ENCODE results near the gene PHF21A.

DNA sequence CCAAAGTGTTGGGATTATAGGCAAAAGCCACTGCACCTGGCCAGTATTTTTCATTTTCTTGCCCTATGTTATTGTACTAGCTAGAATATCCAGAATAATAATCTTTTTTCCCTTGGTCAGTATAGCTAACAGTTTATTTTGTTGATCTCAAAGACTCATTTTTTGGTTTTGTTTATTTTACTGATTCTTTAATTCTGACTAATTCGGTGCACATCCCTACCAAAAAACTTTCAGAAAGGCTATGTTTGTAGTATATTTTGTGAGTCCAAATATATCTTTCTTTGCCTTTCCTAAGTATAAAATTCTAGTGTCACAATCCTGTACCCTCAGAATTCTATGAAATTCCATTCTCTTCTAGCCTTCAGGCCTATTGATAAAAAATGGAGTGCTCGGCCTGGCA, 84.3 kb downstream of the PHF21A start:
- TF ChIP-seq POLR2A (IDR thresholded peaks at IDR 0.05) = no peak
- TF ChIP-seq, protein P1, sequence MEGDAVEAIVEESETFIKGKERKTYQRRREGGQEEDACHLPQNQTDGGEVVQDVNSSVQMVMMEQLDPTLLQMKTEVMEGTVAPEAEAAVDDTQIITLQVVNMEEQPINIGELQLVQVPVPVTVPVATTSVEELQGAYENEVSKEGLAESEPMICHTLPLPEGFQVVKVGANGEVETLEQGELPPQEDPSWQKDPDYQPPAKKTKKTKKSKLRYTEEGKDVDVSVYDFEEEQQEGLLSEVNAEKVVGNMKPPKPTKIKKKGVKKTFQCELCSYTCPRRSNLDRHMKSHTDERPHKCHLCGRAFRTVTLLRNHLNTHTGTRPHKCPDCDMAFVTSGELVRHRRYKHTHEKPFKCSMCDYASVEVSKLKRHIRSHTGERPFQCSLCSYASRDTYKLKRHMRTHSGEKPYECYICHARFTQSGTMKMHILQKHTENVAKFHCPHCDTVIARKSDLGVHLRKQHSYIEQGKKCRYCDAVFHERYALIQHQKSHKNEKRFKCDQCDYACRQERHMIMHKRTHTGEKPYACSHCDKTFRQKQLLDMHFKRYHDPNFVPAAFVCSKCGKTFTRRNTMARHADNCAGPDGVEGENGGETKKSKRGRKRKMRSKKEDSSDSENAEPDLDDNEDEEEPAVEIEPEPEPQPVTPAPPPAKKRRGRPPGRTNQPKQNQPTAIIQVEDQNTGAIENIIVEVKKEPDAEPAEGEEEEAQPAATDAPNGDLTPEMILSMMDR (IDR thresholded peaks at IDR 0.05) = no peak
- TF ChIP-seq POLR2AphosphoS5 (IDR thresholded peaks at IDR 0.05; ENCODE audit: insufficient read depth in 1 of 2, low read depth in 1 of 2) = no peak
